ENCODE data around the gene CDKN2D.
"Not testable (repeated sequence)": the region's sequence is repeated elsewhere in the genome, so short reads cannot be mapped to it uniquely, and the experiment has no call there.

CDKN2D gene

DNA sequence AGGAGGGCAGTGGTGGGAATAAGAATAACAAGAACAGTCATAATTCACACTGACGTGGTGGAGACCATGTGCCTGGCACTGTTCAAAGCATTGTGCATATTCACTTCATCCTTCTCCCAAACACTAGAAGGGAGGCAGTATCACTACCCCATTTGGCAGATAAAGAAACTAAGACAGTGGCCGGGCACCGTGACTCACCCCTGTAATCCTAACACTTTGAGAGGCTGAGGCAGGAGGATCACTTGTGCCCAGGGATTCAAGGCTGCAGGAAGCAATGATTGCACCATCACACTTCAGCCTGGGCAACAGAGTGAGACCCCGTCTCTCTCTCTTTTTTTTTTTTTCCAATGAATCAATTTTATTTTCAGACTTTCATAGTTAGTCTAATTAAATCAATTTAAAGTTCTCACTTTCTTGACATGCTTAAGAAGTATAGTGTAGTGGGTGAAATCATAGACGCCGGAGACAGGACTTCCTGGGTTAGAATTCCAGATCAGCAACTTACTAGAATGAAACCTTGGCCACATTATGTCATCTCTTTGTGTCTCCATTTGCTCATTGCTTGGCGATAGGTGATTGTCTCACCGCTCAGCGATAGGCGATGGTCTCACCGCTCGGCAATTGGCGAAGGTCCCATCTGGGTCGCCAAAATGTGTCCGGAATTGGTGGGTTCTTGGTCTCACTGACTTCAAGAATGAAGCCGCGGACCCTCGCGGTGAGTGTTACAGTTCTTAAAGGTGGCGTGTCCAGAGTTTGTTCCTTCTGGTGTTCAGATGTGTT is 30.4 kb downstream of the CDKN2D start:
- Histone ChIP-seq H3K27ac (no peak overlapping the region), H3K27me3 (ENCODE audit: insufficient read depth, low read depth, severe bottlenecking) (no peaks in the 10 kb centered on the region), H3K36me3 (no peaks in the 10 kb centered on the region), H3K4me3 (ENCODE audit: low read depth, low read length) (no peak overlapping the region), H3K9me3 (ENCODE audit: severe bottlenecking) (no peaks in the 10 kb centered on the region)
- no peak for DNase-seq
- TF ChIP-seq, protein P1, sequence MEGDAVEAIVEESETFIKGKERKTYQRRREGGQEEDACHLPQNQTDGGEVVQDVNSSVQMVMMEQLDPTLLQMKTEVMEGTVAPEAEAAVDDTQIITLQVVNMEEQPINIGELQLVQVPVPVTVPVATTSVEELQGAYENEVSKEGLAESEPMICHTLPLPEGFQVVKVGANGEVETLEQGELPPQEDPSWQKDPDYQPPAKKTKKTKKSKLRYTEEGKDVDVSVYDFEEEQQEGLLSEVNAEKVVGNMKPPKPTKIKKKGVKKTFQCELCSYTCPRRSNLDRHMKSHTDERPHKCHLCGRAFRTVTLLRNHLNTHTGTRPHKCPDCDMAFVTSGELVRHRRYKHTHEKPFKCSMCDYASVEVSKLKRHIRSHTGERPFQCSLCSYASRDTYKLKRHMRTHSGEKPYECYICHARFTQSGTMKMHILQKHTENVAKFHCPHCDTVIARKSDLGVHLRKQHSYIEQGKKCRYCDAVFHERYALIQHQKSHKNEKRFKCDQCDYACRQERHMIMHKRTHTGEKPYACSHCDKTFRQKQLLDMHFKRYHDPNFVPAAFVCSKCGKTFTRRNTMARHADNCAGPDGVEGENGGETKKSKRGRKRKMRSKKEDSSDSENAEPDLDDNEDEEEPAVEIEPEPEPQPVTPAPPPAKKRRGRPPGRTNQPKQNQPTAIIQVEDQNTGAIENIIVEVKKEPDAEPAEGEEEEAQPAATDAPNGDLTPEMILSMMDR (IDR thresholded peaks at IDR 0.05; ENCODE audit: low read depth, low read length), result no peak

DNA sequence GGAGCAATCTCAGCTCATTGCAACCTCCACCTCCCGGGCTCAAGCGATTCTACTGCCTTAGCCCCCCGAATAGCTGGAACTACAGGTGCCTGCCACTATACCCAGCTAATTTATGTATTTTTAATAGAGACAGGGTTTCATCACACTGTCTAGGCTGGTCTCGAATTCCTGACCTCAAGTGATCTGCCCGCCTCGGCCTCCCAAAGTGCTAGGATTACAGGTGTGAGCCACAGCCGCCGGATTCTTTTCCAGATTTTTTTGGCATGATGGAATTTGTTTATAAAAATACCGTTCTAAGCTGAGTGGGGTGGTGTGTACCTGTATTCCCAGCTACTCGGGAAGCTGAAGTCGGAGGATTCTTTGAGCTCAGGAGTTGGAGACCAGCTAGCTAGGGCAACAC is 31.1 kb downstream of the CDKN2D start:
- H3K9me3 ChIP-seq (ENCODE audit: severe bottlenecking), result no peaks in the 10 kb centered on the region
- no peak for DNase-seq
- H3K27me3 ChIP-seq (ENCODE audit: insufficient read depth, low read depth, severe bottlenecking), result no peaks in the 10 kb centered on the region
- no peak overlapping the region for H3K4me3 ChIP-seq (ENCODE audit: low read depth, low read length)
- H3K36me3 ChIP-seq, result no peaks in the 10 kb centered on the region
- TF ChIP-seq, protein P1 (IDR thresholded peaks at IDR 0.05; ENCODE audit: low read depth, low read length), result no peak
- H3K27ac ChIP-seq, result no peak overlapping the region

DNA sequence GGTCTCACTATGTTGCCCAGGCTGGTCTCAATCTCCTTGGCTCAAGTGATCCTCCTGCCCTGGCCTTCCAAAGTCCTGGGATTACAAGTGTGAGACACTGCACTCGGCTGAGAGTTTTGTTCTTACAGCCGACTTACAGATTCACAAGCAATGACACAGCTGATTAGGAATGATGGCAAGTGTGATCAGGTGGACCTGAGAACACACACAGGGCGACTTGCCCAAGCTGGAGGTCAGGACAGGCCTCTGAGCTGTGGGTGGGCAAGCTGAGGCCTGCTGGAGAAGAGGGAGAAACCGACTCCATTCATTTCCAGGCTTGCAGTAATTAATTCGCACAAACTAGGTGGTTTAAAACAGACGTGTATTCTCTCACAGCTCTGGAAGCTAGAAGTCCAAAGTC is 33.2 kb downstream of the CDKN2D start:
- no peak overlapping the region for H3K27ac ChIP-seq
- no peaks in the 10 kb centered on the region for H3K9me3 ChIP-seq (ENCODE audit: severe bottlenecking)
- TF ChIP-seq, protein P1 (IDR thresholded peaks at IDR 0.05; ENCODE audit: low read depth, low read length), result no peak
- no peaks in the 10 kb centered on the region for H3K36me3 ChIP-seq
- no peaks in the 10 kb centered on the region for H3K27me3 ChIP-seq (ENCODE audit: insufficient read depth, low read depth, severe bottlenecking)
- H3K4me3 ChIP-seq (ENCODE audit: low read depth, low read length), result no peak overlapping the region
- DNase-seq, result no peak

DNA sequence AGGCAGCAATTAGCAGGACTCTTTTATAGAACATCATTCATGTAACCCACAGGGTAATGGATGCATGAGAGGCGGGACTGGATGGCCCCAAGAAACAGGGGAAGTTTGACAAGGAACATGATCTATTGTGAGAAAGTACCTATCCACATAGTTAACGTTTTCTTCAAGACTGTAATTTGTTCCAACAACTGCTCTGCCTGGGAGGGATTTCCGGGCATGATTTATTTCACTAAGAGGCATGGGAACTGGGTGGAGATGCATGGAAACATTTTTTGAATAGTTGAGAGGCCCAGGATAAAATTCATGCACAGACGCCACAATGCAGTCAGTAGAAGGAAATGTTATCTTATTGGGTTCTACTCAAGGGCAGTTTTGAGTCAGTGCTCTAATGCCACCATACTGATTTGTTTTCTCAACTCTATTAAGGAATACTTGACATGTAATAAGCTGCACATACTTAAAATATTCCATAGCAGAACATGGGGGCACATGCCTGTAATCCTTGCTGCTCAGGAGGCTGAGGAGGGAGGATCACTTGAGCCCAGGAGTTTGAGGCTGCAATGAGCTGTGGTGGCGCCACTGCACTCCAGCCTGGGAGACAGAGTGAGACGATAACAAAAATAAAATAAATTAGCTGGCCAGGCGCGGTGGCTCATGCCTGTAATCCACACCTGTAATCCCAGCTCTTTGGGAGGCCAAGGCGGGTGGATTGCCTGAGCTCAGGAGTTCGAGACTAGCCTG is 35.0 kb downstream of the CDKN2D start:
- H3K27ac ChIP-seq, result no peak overlapping the region
- H3K4me3 ChIP-seq (ENCODE audit: low read depth, low read length), result no peak overlapping the region
- TF ChIP-seq, protein P1 (IDR thresholded peaks at IDR 0.05; ENCODE audit: low read depth, low read length), result no peak
- no peaks in the 10 kb centered on the region for H3K9me3 ChIP-seq (ENCODE audit: severe bottlenecking)
- H3K27me3 ChIP-seq (ENCODE audit: insufficient read depth, low read depth, severe bottlenecking), result no peaks in the 10 kb centered on the region
- no peaks in the 10 kb centered on the region for H3K36me3 ChIP-seq
- no peak for DNase-seq

DNA sequence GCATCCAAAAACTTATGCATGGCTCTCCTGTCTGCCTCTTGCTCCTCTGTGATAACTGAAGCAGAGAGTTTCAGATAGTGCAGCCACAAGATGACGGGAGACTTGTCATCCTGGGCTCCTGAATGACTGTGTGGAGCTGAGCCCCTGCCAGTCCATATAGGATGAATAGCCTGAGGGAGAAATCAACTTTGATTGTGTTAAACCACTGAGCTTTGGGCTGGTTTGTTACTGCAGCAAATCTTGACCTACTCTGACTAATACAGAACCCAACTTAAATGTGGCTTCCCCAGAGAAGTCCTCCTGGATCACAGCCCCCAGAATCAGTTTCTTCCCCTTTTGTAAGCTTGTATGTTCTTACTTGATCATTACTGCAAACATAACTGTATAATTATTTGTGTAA is 36.3 kb downstream of the CDKN2D start:
- no peak overlapping the region for H3K27ac ChIP-seq
- TF ChIP-seq, protein P1 (IDR thresholded peaks at IDR 0.05; ENCODE audit: low read depth, low read length), result no peak

DNA sequence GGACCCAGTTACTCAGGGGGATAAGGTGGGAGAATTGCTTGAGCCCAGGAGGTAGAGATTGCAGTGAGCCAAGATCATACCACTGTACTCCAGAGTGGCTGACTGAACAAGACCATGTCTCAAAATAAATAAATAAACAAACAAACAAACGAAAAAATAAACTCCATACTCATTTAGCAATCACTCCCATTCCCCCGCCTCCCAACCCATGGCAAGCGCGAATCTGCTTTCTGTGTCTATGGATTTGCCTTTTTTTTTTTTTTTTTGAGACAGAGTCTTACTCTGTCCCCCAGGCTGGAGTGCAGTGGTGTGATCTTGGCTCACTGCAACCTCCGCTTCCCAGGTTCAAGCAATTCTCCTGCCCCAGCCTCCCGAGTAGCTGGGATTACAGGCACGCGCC is 41.9 kb downstream of the CDKN2D start:
- H3K36me3 ChIP-seq; H3K27me3 ChIP-seq (ENCODE audit: insufficient read depth, low read depth, severe bottlenecking); H3K4me3 ChIP-seq (ENCODE audit: low read depth, low read length); DNase-seq; H3K27ac ChIP-seq; H3K9me3 ChIP-seq (ENCODE audit: severe bottlenecking): not testable (repeated sequence)

More for the DNA sequence above, 36.3 kb downstream of the CDKN2D start:
- DNase-seq, result no peak
- no peaks in the 10 kb centered on the region for H3K27me3 ChIP-seq (ENCODE audit: insufficient read depth, low read depth, severe bottlenecking)
- H3K9me3 ChIP-seq (ENCODE audit: severe bottlenecking), result no peaks in the 10 kb centered on the region
- no peak overlapping the region for H3K4me3 ChIP-seq (ENCODE audit: low read depth, low read length)
- H3K36me3 ChIP-seq, result no peaks in the 10 kb centered on the region

All from WERI-Rb-1 (cell line).